HepG2 (cell line): ENCODE results near the gene TREX2. TPM values are rescaled to one million over a fixed set of nuclear protein-coding genes. Genes with fewer than 3 reads are reported as not detected.

Experiments used
- ATAC-seq: fragments of 200-7000 bp; cut with Tn5 transposase; 3 replicates; pipeline ENCODE4 v1.9.1; 2020; ENCODE audit warnings: mild to moderate bottlenecking, moderate library complexity
- BruUV-seq: library from RNA; stranded (reverse); fragments of 400-500 nt; replicated peaks from 2 replicates; lab custom pipeline; 2021; lab: Mats Ljungman, UMichigan
- CTCF ChIA-PET: fragments of 300-600 bp; formaldehyde crosslinking; extraction: SDS; loops from one replicate; lab custom pipeline; 2021; ENCODE audit warnings: low total read pairs, inconsistent platforms, low intra/inter-chr PET ratio; lab: Yijun Ruan, JAX
- POLR2A ChIA-PET: fragments of 350-600 bp; sonication (Branson Sonifier 250); formaldehyde crosslinking; loops from one replicate; lab custom pipeline; 2020; ENCODE audit warnings: antibody characterized with exemption, inconsistent platforms; lab: Yijun Ruan, JAX
- DNase-seq: peaks from one replicate; pipeline ENCODE4 v3.0.0-alpha.2; 2015; ENCODE audit warnings: low spot score
- FAIRE-seq: peaks from 3 replicates; lab custom pipeline; 2011; peaks lifted over from hg19 to GRCh38; lab: Jason Lieb, UNC
- H2AFZ ChIP-seq: one replicate; pipeline ENCODE4 v1.6.1; 2011; ENCODE audit warnings: low read length, inconsistent platforms
- H3K27ac ChIP-seq: fragments of 300-600 bp; 3 replicates; pipeline ENCODE4 v1.8.0; 2011; ENCODE audit warnings: mixed run types, mild to moderate bottlenecking, mixed read lengths, low read length, inconsistent platforms; ENCODE audit not compliant: insufficient read depth; ENCODE audit errors: extremely low read length
- H3K27me3 ChIP-seq, 2 experiments: fragments of 200-600 bp in 1 of 2; 2 replicates in 1 of 2; 3 replicates in 1 of 2; pipeline versions ENCODE4 v1.6.0 to v1.8.0; 2011; ENCODE audit warnings: low read length in 2 of 2, mild to moderate bottlenecking in 2 of 2, moderate library complexity in 2 of 2, inconsistent platforms in 1 of 2; ENCODE audit not compliant: insufficient read depth in 2 of 2, control insufficient read depth in 1 of 2
- H3K36me3 ChIP-seq, 2 experiments: fragments of 200-600 bp in 1 of 2; replicated peaks in 1 of 2; 2 replicates in 1 of 2; 3 replicates in 1 of 2; pipeline versions ENCODE4 v1.5.1 to v1.8.0; 2011; ENCODE audit warnings: low read length in 2 of 2, inconsistent platforms in 1 of 2; ENCODE audit not compliant: insufficient read depth in 2 of 2, control insufficient read depth in 1 of 2
- H3K4me1 ChIP-seq: 2 replicates; pipeline ENCODE4 v1.5.1; 2012; ENCODE audit warnings: low read length, inconsistent platforms; ENCODE audit not compliant: insufficient read depth
- H3K4me2 ChIP-seq: 2 replicates; pipeline ENCODE4 v1.6.0; 2011; ENCODE audit warnings: low read depth, low read length, inconsistent platforms
- H3K4me3 ChIP-seq, 3 experiments: fragments of 200-600 bp in 1 of 3; sonication (generic), shearing (Covaris generic) in 1 of 3; replicated peaks in 1 of 3; 2 replicates each; pipeline ENCODE4 v1.5.1; 2011 to 2016; ENCODE audit warnings: low read length in 3 of 3, inconsistent platforms in 2 of 3, low read depth in 2 of 3, mild to moderate bottlenecking in 2 of 3, control low read depth in 1 of 3, mixed read lengths in 1 of 3; ENCODE audit not compliant: insufficient read depth in 1 of 3
- H3K79me2 ChIP-seq: one replicate; pipeline ENCODE4 v1.6.1; 2011; ENCODE audit warnings: low read length, inconsistent platforms; ENCODE audit not compliant: insufficient read depth
- H3K9ac ChIP-seq: 2 replicates; pipeline ENCODE4 v1.6.0; 2011; ENCODE audit warnings: mild to moderate bottlenecking, low read depth, low read length, inconsistent platforms; ENCODE audit not compliant: insufficient read depth
- H3K9me3 ChIP-seq: 2 replicates; pipeline ENCODE4 v1.5.1; 2012; ENCODE audit warnings: mild to moderate bottlenecking, low read length
- H4K20me1 ChIP-seq: 2 replicates; pipeline ENCODE4 v1.6.0; 2011; ENCODE audit warnings: inconsistent platforms, mild to moderate bottlenecking, low read length, moderate library complexity; ENCODE audit not compliant: insufficient read depth
- ATF6 ChIP-seq: sonication (generic); formaldehyde crosslinking; conservative IDR thresholded peaks from 2 replicates; pipeline ENCODE4 v1.4.0; 2020; ENCODE audit warnings: missing genetic modification reagents
- ATRX ChIP-seq: sonication (generic); formaldehyde crosslinking; IDR thresholded peaks from 2 replicates; pipeline ENCODE4 v1.4.0; 2020; ENCODE audit warnings: missing genetic modification reagents, borderline replicate concordance
- DBP ChIP-seq: sonication (generic); formaldehyde crosslinking; IDR thresholded peaks from 2 replicates; pipeline ENCODE4 v1.4.0; 2020; ENCODE audit warnings: missing genetic modification reagents; ENCODE audit errors: not compliant biosample characterization
- DNMT3B ChIP-seq: conservative IDR thresholded peaks from 2 replicates; pipeline ENCODE4 v1.6.1; 2016; ENCODE audit warnings: missing biosample characterization, control low read depth
- FIP1L1 ChIP-seq: fragments of 200-400 bp; formaldehyde crosslinking; IDR thresholded peaks from 2 replicates; pipeline ENCODE4 v1.6.1; 2018; ENCODE audit warnings: low read depth, mild to moderate bottlenecking, low read length, moderate library complexity, borderline replicate concordance; ENCODE audit not compliant: insufficient read depth
- KDM6A ChIP-seq: IDR thresholded peaks from 2 replicates; pipeline ENCODE4 v1.6.1; 2016; ENCODE audit warnings: low read depth
- KLF16 ChIP-seq, 2 experiments: sonication (generic) in 1 of 2; formaldehyde crosslinking in 1 of 2; IDR thresholded peaks; 2 replicates each; pipeline versions ENCODE4 v1.6.1 to v1.8.0; 2016 to 2023; ENCODE audit warnings: missing genetic modification reagents in 2 of 2, missing compliant biosample characterization in 1 of 2
- KMT2A ChIP-seq: sonication (generic); formaldehyde crosslinking; IDR thresholded peaks from 2 replicates; pipeline ENCODE4 v1.4.0; 2020; ENCODE audit warnings: missing genetic modification reagents
- MLX ChIP-seq: IDR thresholded peaks from 2 replicates; pipeline ENCODE4 v1.6.1; 2016
- MYNN ChIP-seq: sonication (generic); formaldehyde crosslinking; IDR thresholded peaks from 2 replicates; pipeline ENCODE4 v1.4.0; 2020; ENCODE audit warnings: mild to moderate bottlenecking, low read depth, missing genetic modification reagents
- SCMH1 ChIP-seq: sonication (generic); formaldehyde crosslinking; IDR thresholded peaks from 2 replicates; pipeline ENCODE4 v1.9.0; 2021; ENCODE audit warnings: missing genetic modification reagents, mild to moderate bottlenecking, borderline replicate concordance
- SMAD1 ChIP-seq: sonication (generic); formaldehyde crosslinking; IDR thresholded peaks from 2 replicates; pipeline ENCODE4 v1.4.0; 2020; ENCODE audit warnings: missing genetic modification reagents, low read depth, mild to moderate bottlenecking, borderline replicate concordance
- SP5 ChIP-seq: IDR thresholded peaks from 2 replicates; pipeline ENCODE4 v1.6.1; 2016; ENCODE audit warnings: low read depth, borderline replicate concordance
- TEAD3 ChIP-seq: optimal IDR thresholded peaks from 2 replicates; pipeline ENCODE3; 2016; ENCODE audit warnings: borderline replicate concordance
- YEATS4 ChIP-seq: sonication (generic); formaldehyde crosslinking; IDR thresholded peaks from 2 replicates; pipeline ENCODE4 v1.4.0; 2020; ENCODE audit warnings: missing genetic modification reagents, borderline replicate concordance
- ZBTB25 ChIP-seq: IDR thresholded peaks from 2 replicates; pipeline ENCODE4 v1.6.1; 2018; ENCODE audit warnings: missing genetic modification reagents
- ZBTB3 ChIP-seq: sonication (generic); formaldehyde crosslinking; IDR thresholded peaks from 2 replicates; pipeline ENCODE4 v1.4.0; 2020; ENCODE audit warnings: low read depth, mild to moderate bottlenecking, moderate library complexity, missing genetic modification reagents, borderline replicate concordance
- ZNF10 ChIP-seq: sonication (generic); formaldehyde crosslinking; IDR thresholded peaks from 2 replicates; pipeline ENCODE4 v1.4.0; 2020; ENCODE audit warnings: mild to moderate bottlenecking, low read depth, missing genetic modification reagents, borderline replicate concordance
- ZNF180 ChIP-seq: sonication (generic); formaldehyde crosslinking; IDR thresholded peaks from 2 replicates; pipeline ENCODE4 v1.4.0; 2020; ENCODE audit warnings: low read depth, missing genetic modification reagents, borderline replicate concordance
- WGBS: methylation state at CpG from one replicate; pipeline ENCODE4 v1.1.6; 2017; ENCODE audit warnings: low lambda C conversion rate; 5-methylcytosine and 5-hydroxymethylcytosine counted together
- in situ Hi-C: cut with HindIII; loops from 2 replicates; pipeline ENCODE4 v1.10.0; 2017; ENCODE audit warnings: low pct_unique_long_range_greater_than_20kb; ENCODE audit not compliant: extremely low pct_ligation_motif_present
- intact Hi-C: fragments of 100-400 bp; cut with micrococcal nuclease; formaldehyde crosslinking; loops from one replicate; pipeline ENCODE4 v1.10.0; 2022; ENCODE audit not compliant: unreplicated experiment
- polyA plus RNA-seq, 8 experiments: library from polyadenylated mRNA; depleted of rRNA in 3 of 8; stranded (reverse) in 7 of 8; unstranded in 1 of 8; fragments of >200 nt; fragmentation: Illumina TruSeq in 4 of 8; extraction: Trizol in 4 of 8; gene quantifications; 2 replicates each; pipeline versions ENCODE4 v1.2.1 to v1.2.3, GENCODE V29; 2011 to 2016; ENCODE audit warnings: low read depth in 4 of 8, missing spikeins in 1 of 8, mixed read lengths in 1 of 8; ENCODE audit not compliant: insufficient read depth in 1 of 8
- total RNA-seq, 5 experiments: library from RNA; depleted of rRNA; stranded (reverse); fragments of >200 nt; fragmentation: Illumina TruSeq; extraction: Trizol; gene quantifications; 2 replicates each; pipeline ENCODE4 v1.2.3, GENCODE V29; 2016; ENCODE audit warnings: low read depth in 1 of 5

TREX2 gene
- total and polyA plus RNA-seq, 2 of the 13 experiments (the other 11 are each of a cell fraction or from before 2014, with no cell fraction given), result 0.13 to 0.18 TPM

- TF ChIP-seq MYNN (CRISPR knock-in tag) (no peak), SCMH1 (CRISPR knock-in tag) (no peak), ZBTB25 (CRISPR knock-in tag) (no peak), DNMT3B (CRISPR knock-in tag) (no peak)
Observed at GRCh38 chrX:153450949-153451277, 5.1 kb upstream of the TREX2 start (continued).

GRCh38 chrX:153450114-153450948, 4.5 kb upstream of the TREX2 start:
- intact Hi-C loops (no loop called here), in situ Hi-C loops (loop anchor here (10.0 kb wide), 1 partner anchor 54 kb away; no protein-coding TSS in a partner anchor)
- no peak overlapping the region for H2AFZ ChIP-seq
- H3K4me2 ChIP-seq, result no peak overlapping the region
- FAIRE-seq (no peak), DNase-seq (no peak), ATAC-seq (no peak)
- H3K27ac ChIP-seq, result no peak overlapping the region
- H3K79me2 ChIP-seq, result no peaks in the 10 kb centered on the region
- H3K9ac ChIP-seq, result no peak overlapping the region
- no peaks in the 10 kb centered on the region for H3K4me1 ChIP-seq
- no peaks in the 10 kb centered on the region for H3K27me3 ChIP-seq
- H3K9me3 ChIP-seq, result no peaks in the 10 kb centered on the region
- no peaks in the 10 kb centered on the region for H4K20me1 ChIP-seq
- POLR2A ChIA-PET, result no interaction called here
- no TSS peak for BruUV-seq
- 94% methylated on average over 6 of the region's 26 CpGs for WGBS
- no peaks in the 10 kb centered on the region; a peak in 1 of 5 replicates for H3K36me3 ChIP-seq
- CTCF ChIA-PET, result no interaction called here
- H3K4me3 ChIP-seq, result no peak overlapping the region
- TF ChIP-seq DBP (CRISPR knock-in tag), result no peak
- TF ChIP-seq ZBTB3 (CRISPR knock-in tag), result no peak
- TF ChIP-seq KLF16 (CRISPR knock-in tag; IDR thresholded peaks at IDR 0.05), result no peak
- TF ChIP-seq KDM6A (CRISPR knock-in tag), result no peak
- no peak for TF ChIP-seq KMT2A (CRISPR knock-in tag)
- TF ChIP-seq ATRX (CRISPR knock-in tag), result no peak
- no peak for TF ChIP-seq TEAD3 (CRISPR knock-in tag)
- no peak for TF ChIP-seq ATF6 (CRISPR knock-in tag)
- no peak for TF ChIP-seq SMAD1 (CRISPR knock-in tag)
- TF ChIP-seq YEATS4 (CRISPR knock-in tag), result no peak
- TF ChIP-seq FIP1L1, result no peak
- TF ChIP-seq MLX (CRISPR knock-in tag), result no peak
- TF ChIP-seq ZNF180 (CRISPR knock-in tag), result no peak
- no peak for TF ChIP-seq SP5 (CRISPR knock-in tag)
- no peak for TF ChIP-seq ZNF10 (CRISPR knock-in tag)
